ENCODE data around the gene CDCA4. TPM values are rescaled to one million over a fixed set of nuclear protein-coding genes. Genes with fewer than 3 reads are reported as not detected.

Gene CDCA4
- polyA plus RNA-seq, 1 of the 3 experiments (the other 2 are of a cell fraction): 26.8 TPM

DNA sequence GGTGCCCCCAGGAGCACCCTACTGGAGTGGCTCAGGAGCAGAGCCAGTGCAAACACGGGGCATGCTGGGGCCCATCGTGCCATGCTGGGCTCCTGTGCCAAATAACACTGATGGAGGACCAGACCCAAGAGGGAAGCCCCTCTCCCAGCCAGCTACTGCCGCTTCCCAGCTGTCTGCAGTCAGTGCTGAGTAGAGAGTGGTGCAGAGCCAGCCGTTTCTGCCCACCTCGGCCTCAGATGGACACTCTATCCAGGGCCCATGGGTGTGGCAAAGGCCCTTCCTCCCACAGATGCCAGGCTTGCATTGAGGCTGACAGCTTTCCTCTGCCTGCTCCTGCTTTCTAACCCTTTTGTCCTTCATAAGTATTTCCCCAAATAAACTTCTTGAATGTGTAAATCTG lies 22.1 kb downstream of the CDCA4 start:
- H2AFZ ChIP-seq (ENCODE audit: low read depth): no peak overlapping the region
- peaks cover 65% of the 10 kb centered on the region for H3K79me2 ChIP-seq (ENCODE audit: insufficient read depth)
- no peak for TF ChIP-seq EZH2phosphoT487 (IDR thresholded peaks at IDR 0.05; ENCODE audit: borderline replicate concordance, low read depth)
- TF ChIP-seq, protein P1, sequence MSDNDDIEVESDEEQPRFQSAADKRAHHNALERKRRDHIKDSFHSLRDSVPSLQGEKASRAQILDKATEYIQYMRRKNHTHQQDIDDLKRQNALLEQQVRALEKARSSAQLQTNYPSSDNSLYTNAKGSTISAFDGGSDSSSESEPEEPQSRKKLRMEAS (IDR thresholded peaks at IDR 0.05; ENCODE audit: low read depth): no peak
- no peak for TF ChIP-seq SMC3 (IDR thresholded peaks at IDR 0.05; ENCODE audit: low read depth, low read length)
- TF ChIP-seq NRF1 (IDR thresholded peaks at IDR 0.05; ENCODE audit: low read depth, low read length): no peak
- TF ChIP-seq JUND (IDR thresholded peaks at IDR 0.05): no peak
- TF ChIP-seq GABPA (IDR thresholded peaks at IDR 0.05; ENCODE audit: low read depth): no peak
- no peak for TF ChIP-seq POLR2AphosphoS5 (IDR thresholded peaks at IDR 0.05; ENCODE audit: low read depth, low read length)
- no peak for TF ChIP-seq RCOR1 (IDR thresholded peaks at IDR 0.05; ENCODE audit: low read length)
- no peak for TF ChIP-seq FOSL2 (IDR thresholded peaks at IDR 0.05; ENCODE audit: borderline replicate concordance, low read depth)
- no peak for TF ChIP-seq ELF1 (IDR thresholded peaks at IDR 0.05)
- TF ChIP-seq GATA2 (CRISPR knock-in tag; IDR thresholded peaks at IDR 0.05): no peak
- H3K4me1 ChIP-seq (ENCODE audit: control insufficient read depth in 1 of 2, insufficient read depth in 2 of 2, low read depth in 1 of 2, low read length in 1 of 2): no peaks in the 10 kb centered on the region
- H3K9ac ChIP-seq: no peak overlapping the region
- DNase-seq: no peak
- ChIA-PET POLR2A (no interaction called here), CTCF (interaction anchor here (1.0 to 1.2 kb wide), 3 partner anchors 14 to 88 kb away, joined by 3 to 4 read pairs (median 4); no protein-coding TSS in a partner anchor)
- no peaks in the 10 kb centered on the region for H3K27me3 ChIP-seq (ENCODE audit: insufficient read depth)
- peaks cover 9% of the 10 kb centered on the region for H3F3A ChIP-seq (replicated peaks; ENCODE audit: insufficient read depth)
- H3K27ac ChIP-seq (ENCODE audit: low read depth in 2 of 2, low read length in 1 of 2): no peak overlapping the region
- H4K20me1 ChIP-seq (ENCODE audit: insufficient read depth): peaks cover 6% of the 10 kb centered on the region; the same call in 1 of the 2 replicates
- WGBS (ENCODE audit: low lambda C conversion rate): 96% methylated on average over 3 of the region's 5 CpGs
- H3K4me3 ChIP-seq (ENCODE audit: low read depth in 2 of 2, low read length in 1 of 2): no peak overlapping the region
- H3K9me2 ChIP-seq: no peaks in the 10 kb centered on the region
- peaks cover 14 to 26% of the 10 kb centered on the region in 2 experiments for H3K36me3 ChIP-seq (replicated peaks in 1 of 2; ENCODE audit: control insufficient read depth in 1 of 2, insufficient read depth in 2 of 2, low read length in 1 of 2)
- no peak overlapping the region for H3K4me2 ChIP-seq
- H3K9me3 ChIP-seq: no peaks in the 10 kb centered on the region

DNA sequence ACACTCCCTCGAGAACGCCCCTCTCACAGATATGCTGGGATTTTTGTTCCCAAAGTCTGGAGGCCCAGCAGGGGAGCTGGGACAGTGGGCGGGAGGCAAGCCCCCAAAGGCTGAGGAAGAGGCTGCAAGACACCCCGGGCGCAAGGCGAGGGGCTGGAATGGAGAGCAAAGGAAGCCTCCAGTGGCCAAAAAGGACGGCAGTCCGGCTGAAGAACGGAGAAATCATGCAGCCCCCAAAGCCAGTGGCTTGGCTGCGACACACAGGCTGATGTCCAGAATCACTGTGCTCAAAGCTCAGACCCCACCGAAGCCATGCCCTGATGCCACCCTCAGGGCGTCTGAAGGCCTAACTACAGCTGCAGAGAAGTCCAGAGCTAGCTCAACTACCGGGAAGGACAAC lies 24.4 kb downstream of the CDCA4 start:
- POLR2A ChIA-PET: no interaction called here
- no peak overlapping the region for H3K9ac ChIP-seq
- peaks cover 6% of the 10 kb centered on the region; the same call in 1 of the 2 replicates for H4K20me1 ChIP-seq (ENCODE audit: insufficient read depth)
- TF ChIP-seq RAD21 (IDR thresholded peaks at IDR 0.05; ENCODE audit: low read length): no peak
- 94% methylated on average over 11 of the region's 13 CpGs for WGBS (ENCODE audit: low lambda C conversion rate)
- peaks cover 17% of the 10 kb centered on the region for H3F3A ChIP-seq (replicated peaks; ENCODE audit: insufficient read depth)
- peaks cover 14 to 43% of the 10 kb centered on the region in 2 experiments for H3K36me3 ChIP-seq (replicated peaks in 1 of 2; ENCODE audit: control insufficient read depth in 1 of 2, insufficient read depth in 2 of 2, low read length in 1 of 2)
- H3K27me3 ChIP-seq (ENCODE audit: insufficient read depth): no peaks in the 10 kb centered on the region
- H3K4me2 ChIP-seq: no peak overlapping the region
- no peak overlapping the region for H2AFZ ChIP-seq (ENCODE audit: low read depth)
- no peak for DNase-seq
- no peak overlapping the region for H3K27ac ChIP-seq (ENCODE audit: low read depth in 2 of 2, low read length in 1 of 2)
- H3K9me2 ChIP-seq: no peaks in the 10 kb centered on the region
- H3K4me1 ChIP-seq (ENCODE audit: control insufficient read depth in 1 of 2, insufficient read depth in 2 of 2, low read depth in 1 of 2, low read length in 1 of 2): no peaks in the 10 kb centered on the region
- H3K9me3 ChIP-seq: no peaks in the 10 kb centered on the region
- H3K79me2 ChIP-seq (ENCODE audit: insufficient read depth): peaks cover 43% of the 10 kb centered on the region
- H3K4me3 ChIP-seq (ENCODE audit: low read depth in 2 of 2, low read length in 1 of 2): no peak overlapping the region
- CTCF ChIA-PET: interaction anchor here (1.2 kb wide), 1 partner anchor 13 kb away, joined by 3 read pairs; no protein-coding TSS in a partner anchor

DNA sequence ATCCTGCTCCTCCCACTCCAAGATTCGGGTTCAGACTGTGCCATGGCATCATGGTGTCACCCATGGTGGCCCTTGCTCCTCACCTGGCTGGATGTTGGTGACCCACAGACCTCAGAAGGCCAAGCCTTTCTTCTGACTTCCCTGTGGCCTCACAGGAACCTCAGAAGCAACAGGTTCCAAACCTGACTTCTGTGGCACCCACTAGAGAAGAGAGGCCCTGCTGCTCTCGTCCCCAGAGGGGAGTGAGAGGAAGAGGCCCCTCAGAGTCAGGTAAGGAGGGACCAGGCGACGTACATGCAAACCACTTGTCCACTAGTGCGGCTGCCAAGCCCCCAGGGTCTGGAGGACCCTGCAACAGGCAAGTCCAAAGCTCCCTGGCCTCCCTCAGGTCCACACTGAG lies 24.9 kb downstream of the CDCA4 start:
- no peak overlapping the region; a peak in 1 of 4 replicates for H3K27ac ChIP-seq (ENCODE audit: low read depth in 2 of 2, low read length in 1 of 2)
- no peak overlapping the region for H3K4me2 ChIP-seq
- no peak overlapping the region for H2AFZ ChIP-seq (ENCODE audit: low read depth)
- 100% methylated on average over 4 of the region's 5 CpGs for WGBS (ENCODE audit: low lambda C conversion rate)
- CTCF ChIA-PET: interaction anchor here (1.0 to 1.2 kb wide), 2 partner anchors 13 to 20 kb away, joined by 3 read pairs; no protein-coding TSS in a partner anchor
- H3K27me3 ChIP-seq (ENCODE audit: insufficient read depth): no peaks in the 10 kb centered on the region
- H3K79me2 ChIP-seq (ENCODE audit: insufficient read depth): peaks cover 39% of the 10 kb centered on the region
- POLR2A ChIA-PET: interaction anchor here (0.7 kb wide), 1 partner anchor 10 kb away, joined by 4 read pairs; the partner anchor contains the start of gene CLBA1
- peaks cover 14 to 43% of the 10 kb centered on the region in 2 experiments for H3K36me3 ChIP-seq (replicated peaks in 1 of 2; ENCODE audit: control insufficient read depth in 1 of 2, insufficient read depth in 2 of 2, low read length in 1 of 2)
- H3K9me3 ChIP-seq: no peaks in the 10 kb centered on the region
- no peak overlapping the region for H3K9ac ChIP-seq
- DNase-seq: no peak
- peaks cover 6% of the 10 kb centered on the region; the same call in 1 of the 2 replicates for H4K20me1 ChIP-seq (ENCODE audit: insufficient read depth)
- H3K4me3 ChIP-seq (ENCODE audit: low read depth in 2 of 2, low read length in 1 of 2): no peak overlapping the region
- peaks cover 17% of the 10 kb centered on the region for H3F3A ChIP-seq (replicated peaks; ENCODE audit: insufficient read depth)
- H3K9me2 ChIP-seq: no peaks in the 10 kb centered on the region
- no peaks in the 10 kb centered on the region for H3K4me1 ChIP-seq (ENCODE audit: control insufficient read depth in 1 of 2, insufficient read depth in 2 of 2, low read depth in 1 of 2, low read length in 1 of 2)
- TF ChIP-seq RCOR1 (IDR thresholded peaks at IDR 0.05; ENCODE audit: low read length): no peak
- no peak for TF ChIP-seq TEAD4 (IDR thresholded peaks at IDR 0.05; ENCODE audit: borderline replicate concordance, insufficient read depth)
- no peak for TF ChIP-seq RFX5 (IDR thresholded peaks at IDR 0.05; ENCODE audit: low read length)
- TF ChIP-seq, protein P2, sequence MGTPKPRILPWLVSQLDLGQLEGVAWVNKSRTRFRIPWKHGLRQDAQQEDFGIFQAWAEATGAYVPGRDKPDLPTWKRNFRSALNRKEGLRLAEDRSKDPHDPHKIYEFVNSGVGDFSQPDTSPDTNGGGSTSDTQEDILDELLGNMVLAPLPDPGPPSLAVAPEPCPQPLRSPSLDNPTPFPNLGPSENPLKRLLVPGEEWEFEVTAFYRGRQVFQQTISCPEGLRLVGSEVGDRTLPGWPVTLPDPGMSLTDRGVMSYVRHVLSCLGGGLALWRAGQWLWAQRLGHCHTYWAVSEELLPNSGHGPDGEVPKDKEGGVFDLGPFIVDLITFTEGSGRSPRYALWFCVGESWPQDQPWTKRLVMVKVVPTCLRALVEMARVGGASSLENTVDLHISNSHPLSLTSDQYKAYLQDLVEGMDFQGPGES (IDR thresholded peaks at IDR 0.05; ENCODE audit: low read depth, low read length): no peak
- TF ChIP-seq YY1 (IDR thresholded peaks at IDR 0.05; ENCODE audit: low read depth): no peak
- TF ChIP-seq, protein P3, sequence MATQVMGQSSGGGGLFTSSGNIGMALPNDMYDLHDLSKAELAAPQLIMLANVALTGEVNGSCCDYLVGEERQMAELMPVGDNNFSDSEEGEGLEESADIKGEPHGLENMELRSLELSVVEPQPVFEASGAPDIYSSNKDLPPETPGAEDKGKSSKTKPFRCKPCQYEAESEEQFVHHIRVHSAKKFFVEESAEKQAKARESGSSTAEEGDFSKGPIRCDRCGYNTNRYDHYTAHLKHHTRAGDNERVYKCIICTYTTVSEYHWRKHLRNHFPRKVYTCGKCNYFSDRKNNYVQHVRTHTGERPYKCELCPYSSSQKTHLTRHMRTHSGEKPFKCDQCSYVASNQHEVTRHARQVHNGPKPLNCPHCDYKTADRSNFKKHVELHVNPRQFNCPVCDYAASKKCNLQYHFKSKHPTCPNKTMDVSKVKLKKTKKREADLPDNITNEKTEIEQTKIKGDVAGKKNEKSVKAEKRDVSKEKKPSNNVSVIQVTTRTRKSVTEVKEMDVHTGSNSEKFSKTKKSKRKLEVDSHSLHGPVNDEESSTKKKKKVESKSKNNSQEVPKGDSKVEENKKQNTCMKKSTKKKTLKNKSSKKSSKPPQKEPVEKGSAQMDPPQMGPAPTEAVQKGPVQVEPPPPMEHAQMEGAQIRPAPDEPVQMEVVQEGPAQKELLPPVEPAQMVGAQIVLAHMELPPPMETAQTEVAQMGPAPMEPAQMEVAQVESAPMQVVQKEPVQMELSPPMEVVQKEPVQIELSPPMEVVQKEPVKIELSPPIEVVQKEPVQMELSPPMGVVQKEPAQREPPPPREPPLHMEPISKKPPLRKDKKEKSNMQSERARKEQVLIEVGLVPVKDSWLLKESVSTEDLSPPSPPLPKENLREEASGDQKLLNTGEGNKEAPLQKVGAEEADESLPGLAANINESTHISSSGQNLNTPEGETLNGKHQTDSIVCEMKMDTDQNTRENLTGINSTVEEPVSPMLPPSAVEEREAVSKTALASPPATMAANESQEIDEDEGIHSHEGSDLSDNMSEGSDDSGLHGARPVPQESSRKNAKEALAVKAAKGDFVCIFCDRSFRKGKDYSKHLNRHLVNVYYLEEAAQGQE (IDR thresholded peaks at IDR 0.05; ENCODE audit: low read depth, low read length): no peak
- TF ChIP-seq GABPA (IDR thresholded peaks at IDR 0.05; ENCODE audit: low read depth): no peak
- no peak for TF ChIP-seq TAF1 (IDR thresholded peaks at IDR 0.05; ENCODE audit: borderline replicate concordance, low read depth, low read length)
- TF ChIP-seq SIN3A (IDR thresholded peaks at IDR 0.05; ENCODE audit: borderline replicate concordance, low read depth, low read length): no peak
